ENCODE results near the gene MMP25.

Gene MMP25

DNA sequence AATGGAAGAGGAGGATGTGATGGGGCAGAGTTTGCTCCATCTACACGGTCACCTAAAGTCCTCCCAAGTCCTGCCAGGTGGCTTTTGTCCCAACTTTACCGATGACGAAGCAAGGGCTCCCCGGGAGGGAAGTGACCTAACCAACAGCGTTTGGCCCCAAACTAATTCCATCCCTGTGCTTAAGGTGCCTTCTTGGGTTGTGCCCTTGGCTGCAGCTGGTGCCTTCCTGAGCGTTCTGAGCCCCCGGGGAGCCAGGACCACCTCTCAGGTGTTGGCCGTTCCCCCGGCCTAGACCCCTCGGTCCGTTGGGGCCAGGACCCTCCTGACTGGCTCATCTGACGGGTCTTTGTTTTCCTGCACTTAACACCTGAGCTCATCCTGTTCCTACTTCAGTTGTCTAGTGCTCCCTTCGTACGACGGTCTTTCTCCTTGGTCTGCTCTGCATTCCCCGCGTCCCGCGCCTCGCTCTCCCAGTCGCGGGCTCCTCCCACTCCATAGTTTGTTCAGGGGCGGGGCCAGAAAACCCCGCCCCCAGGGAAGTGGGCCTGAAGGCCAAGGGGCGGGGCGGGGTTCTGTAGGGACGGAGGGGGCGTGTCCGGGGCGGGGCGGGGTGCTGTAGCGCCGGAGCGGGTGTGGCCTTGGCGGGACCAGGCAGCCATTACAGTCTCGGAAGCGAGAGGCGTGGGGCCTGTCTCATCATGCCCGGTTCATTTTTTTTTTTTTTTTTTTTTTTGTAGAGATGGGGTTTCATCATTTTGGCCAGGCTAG, 53.6 kb downstream of the MMP25 start:
- intact Hi-C loops (cut with DNase I; ENCODE audit: low total_unique reads) = no loop called here
- Histone ChIP-seq H3K27ac (no peak overlapping the region), H3K4me1 (peaks cover 0 to 10% (median 4%) of the 10 kb centered on the region in 4 donors), H3K27me3 (peaks cover 0 to 46% of the 10 kb centered on the region in 2 donors), H3K36me3 (no peaks in the 10 kb centered on the region), H3K4me3 (peak overlapping the region in 1 of 2 donors; percentile 3), H3K9me3 (no peaks in the 10 kb centered on the region)
- DNase-seq = peak; percentile 86 to 88
- TF ChIP-seq, protein P1, sequence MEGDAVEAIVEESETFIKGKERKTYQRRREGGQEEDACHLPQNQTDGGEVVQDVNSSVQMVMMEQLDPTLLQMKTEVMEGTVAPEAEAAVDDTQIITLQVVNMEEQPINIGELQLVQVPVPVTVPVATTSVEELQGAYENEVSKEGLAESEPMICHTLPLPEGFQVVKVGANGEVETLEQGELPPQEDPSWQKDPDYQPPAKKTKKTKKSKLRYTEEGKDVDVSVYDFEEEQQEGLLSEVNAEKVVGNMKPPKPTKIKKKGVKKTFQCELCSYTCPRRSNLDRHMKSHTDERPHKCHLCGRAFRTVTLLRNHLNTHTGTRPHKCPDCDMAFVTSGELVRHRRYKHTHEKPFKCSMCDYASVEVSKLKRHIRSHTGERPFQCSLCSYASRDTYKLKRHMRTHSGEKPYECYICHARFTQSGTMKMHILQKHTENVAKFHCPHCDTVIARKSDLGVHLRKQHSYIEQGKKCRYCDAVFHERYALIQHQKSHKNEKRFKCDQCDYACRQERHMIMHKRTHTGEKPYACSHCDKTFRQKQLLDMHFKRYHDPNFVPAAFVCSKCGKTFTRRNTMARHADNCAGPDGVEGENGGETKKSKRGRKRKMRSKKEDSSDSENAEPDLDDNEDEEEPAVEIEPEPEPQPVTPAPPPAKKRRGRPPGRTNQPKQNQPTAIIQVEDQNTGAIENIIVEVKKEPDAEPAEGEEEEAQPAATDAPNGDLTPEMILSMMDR (IDR thresholded peaks at IDR 0.05) = no peak

DNA sequence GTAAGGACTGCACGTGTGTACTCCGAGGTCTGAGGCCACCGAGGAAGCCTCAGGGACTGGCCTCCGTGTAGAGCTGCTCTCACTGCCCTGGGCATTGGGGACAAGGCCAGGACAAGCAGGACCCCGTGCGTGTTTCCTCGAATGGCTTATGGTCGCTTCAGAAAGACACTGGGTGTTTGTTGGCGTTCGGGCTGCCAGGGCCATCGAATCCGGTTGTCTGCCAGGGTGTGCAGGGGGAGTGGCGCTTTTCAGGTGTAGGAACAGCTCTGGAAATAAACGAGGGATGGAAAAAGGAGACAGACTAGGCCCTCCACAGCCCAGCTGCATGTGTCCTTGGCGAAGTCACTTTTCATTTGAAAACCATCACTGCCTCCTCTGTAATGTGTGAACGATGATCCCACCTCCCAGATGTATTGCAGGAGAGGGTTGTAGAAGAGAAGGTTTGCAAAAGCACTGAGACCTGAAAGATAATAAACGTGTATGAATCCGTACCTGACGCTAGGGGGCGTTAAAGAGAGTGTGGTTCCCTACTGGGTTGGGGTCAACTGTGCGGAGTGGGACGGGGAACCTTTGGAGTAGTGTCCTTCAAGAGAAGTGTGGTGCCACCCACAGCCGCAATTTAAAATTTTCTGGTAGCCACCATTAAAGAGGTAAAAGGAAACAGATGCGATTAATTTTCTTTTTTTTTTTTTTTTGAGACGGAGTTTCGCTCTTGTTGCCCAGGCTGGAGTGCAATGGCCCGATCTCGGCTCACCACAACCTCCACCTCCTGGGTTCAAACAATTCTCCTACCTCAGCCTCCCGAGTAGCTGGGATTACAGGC, 54.9 kb downstream of the MMP25 start:
- intact Hi-C loops (cut with DNase I; ENCODE audit: low total_unique reads) = no loop called here
- Histone ChIP-seq H3K27me3 (peaks cover 0 to 43% of the 10 kb centered on the region in 2 donors), H3K36me3 (no peaks in the 10 kb centered on the region), H3K9me3 (no peaks in the 10 kb centered on the region), H3K4me1 (peaks cover 0 to 10% (median 7%) of the 10 kb centered on the region in 4 donors), H3K27ac (no peak overlapping the region), H3K4me3 (no peak overlapping the region)
- DNase-seq = no peak
- TF ChIP-seq, protein P1 (IDR thresholded peaks at IDR 0.05) = peak in 1 of 2 experiments; percentile 21

GRCh38 chr16:3101841-3102470, 55.6 kb downstream of the MMP25 start:
- Histone ChIP-seq H3K27me3 (peaks cover 0 to 43% of the 10 kb centered on the region in 2 donors), H3K9me3 (no peaks in the 10 kb centered on the region), H3K4me3 (no peak overlapping the region), H3K36me3 (no peaks in the 10 kb centered on the region), H3K27ac (no peak overlapping the region), H3K4me1 (peaks cover 3 to 13% (median 10%) of the 10 kb centered on the region in 4 donors)
- DNase-seq = no peak
- intact Hi-C loops (cut with DNase I; ENCODE audit: low total_unique reads) = no loop called here
- TF ChIP-seq, protein P1 (IDR thresholded peaks at IDR 0.05) = no peak

DNA sequence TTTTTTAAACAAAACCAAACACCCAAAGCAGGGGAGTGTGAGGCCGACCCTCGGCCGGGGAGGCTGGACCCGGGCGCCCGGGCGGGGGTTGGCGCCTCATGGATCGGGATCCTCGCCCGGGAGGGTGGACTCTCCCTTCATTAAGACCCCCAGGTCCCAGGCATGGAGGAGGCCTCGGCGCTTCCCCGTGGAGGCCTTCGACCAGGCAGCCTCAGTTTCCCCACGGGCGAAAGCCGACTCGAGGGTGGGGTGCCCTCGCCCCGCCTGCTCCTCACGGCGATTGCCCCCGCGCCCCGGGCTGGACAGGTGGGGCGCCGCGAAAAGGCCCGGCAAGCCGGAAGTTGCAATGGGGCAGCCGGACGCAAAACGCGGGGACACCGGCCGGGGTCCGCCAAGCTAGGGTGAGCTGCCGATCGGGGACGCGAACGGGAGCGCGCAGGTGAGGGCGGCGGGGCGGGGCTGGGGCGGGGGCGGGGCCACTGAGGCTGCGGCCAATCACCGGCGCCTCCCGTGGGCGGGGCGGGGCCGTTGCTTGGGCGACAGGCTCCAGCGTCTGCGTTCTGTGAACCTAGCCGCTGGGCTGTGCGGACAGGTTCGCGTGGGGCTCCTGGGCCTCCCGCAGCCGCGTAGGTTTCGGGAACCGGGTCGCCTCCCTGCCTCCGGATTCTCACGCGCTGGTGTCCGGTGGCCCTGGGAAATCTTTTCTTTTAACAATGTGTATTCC, 60.0 kb downstream of the MMP25 start:
- DNase-seq = peak; percentile 88 to 91
- H3K4me3 ChIP-seq = peak overlapping the region; percentile 57 to 65
- TF ChIP-seq, protein P1 (IDR thresholded peaks at IDR 0.05) = no peak
- no peaks in the 10 kb centered on the region for H3K9me3 ChIP-seq
- peaks cover 0 to 10% of the 10 kb centered on the region in 2 donors for H3K27me3 ChIP-seq
- peaks cover 5 to 17% (median 7%) of the 10 kb centered on the region in 4 donors for H3K4me1 ChIP-seq
- intact Hi-C loops (cut with DNase I; ENCODE audit: low total_unique reads) = no loop called here
- H3K27ac ChIP-seq = peak overlapping the region; percentile 62 to 81
- no peaks in the 10 kb centered on the region for H3K36me3 ChIP-seq
